Measurements from ENCODE around the gene KCNE4.
A peak's percentile ranks its signal among the peaks of the same experiment; 100 is the strongest.

KCNE4 gene

DNA sequence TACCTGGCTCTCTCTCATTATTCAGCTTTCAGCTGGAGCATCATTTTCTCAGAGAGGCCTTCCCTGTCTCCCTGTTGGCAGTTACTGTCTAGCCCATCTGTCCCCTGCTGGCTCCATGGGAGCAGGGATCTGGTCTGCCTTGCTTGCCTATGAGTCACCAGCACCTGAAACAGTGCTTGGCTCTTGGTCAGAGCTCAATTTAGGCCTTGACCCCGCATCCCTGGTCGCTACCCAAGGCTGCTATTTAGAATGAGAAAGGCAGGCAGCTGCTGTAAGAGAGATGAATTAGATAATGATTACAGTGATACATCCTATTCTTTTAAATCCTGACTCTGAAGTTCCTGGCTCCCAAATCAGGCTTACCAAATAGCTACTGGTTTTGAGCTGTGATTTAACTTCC lies 32.9 kb downstream of the KCNE4 start:
- DNase-seq (ENCODE audit: low read depth, low spot score): no peak

DNA sequence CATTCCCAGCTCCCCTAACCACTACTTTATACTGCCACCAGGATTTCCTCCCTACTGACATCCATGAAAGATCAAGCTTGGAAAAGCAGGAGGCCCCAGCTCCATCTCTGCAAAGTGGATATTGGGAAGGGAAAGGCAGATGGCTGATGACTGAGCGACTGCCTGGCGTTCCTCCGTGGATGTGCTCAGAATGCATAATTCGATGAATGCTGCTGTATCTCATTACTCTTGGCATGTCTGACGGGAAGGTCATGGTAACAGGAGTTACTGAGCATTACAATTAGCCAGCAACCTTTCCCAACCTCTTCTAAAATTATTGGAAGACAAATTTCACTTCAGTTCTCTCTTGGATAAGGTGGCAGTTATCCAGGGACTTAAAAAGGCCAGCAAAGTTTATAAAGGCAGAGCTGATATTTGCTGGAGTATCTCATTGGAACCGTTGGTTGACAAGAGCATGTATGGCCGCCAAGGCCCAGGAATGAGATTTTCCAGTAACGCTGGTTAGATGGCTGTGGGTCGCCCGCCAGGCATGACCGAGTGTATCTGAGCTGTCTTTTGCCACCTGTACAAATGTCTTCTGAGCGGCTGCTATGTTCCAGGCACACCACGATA lies 34.5 kb downstream of the KCNE4 start:
- no peak for DNase-seq (ENCODE audit: low read depth, low spot score)

DNA sequence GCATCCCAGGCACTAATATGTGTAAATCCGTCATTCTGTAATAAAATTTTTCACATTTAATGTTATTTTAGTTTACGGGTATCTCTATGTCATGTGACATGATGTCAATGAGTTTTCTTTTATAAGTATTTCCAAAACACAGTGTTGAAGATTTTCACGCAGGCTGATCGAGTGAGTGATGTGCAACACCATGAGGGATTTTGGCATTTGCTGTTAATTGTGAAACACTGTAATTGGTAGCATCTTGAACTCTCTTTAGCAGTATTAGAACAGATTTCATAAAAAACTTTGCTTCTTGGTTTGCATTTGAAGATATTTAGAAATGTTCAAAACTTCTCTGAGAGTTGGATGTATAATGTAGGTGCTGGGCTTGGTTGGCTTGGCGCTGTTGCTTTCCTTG lies 35.5 kb downstream of the KCNE4 start:
- DNase-seq (ENCODE audit: low read depth, low spot score): no peak

DNA sequence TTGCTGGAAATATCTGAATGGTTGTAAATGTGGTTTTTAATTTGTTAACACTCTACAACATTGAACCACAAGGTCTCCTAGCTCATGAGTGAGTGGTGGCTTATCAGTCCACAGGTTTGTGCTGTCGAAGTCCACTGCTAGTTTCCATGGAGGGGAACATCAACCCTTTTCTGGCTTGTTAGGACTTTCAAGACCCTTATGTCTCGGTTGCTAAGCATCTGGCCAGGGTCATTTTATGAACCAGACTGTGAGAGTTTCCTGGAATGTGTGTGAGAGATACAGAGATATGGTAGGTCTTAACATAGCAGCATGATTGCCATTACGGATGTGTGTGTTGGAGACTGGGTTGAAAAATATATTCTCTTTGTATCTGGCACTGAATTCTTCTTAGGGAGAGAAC lies 36.9 kb downstream of the KCNE4 start:
- no peak for DNase-seq (ENCODE audit: low read depth, low spot score)

DNA sequence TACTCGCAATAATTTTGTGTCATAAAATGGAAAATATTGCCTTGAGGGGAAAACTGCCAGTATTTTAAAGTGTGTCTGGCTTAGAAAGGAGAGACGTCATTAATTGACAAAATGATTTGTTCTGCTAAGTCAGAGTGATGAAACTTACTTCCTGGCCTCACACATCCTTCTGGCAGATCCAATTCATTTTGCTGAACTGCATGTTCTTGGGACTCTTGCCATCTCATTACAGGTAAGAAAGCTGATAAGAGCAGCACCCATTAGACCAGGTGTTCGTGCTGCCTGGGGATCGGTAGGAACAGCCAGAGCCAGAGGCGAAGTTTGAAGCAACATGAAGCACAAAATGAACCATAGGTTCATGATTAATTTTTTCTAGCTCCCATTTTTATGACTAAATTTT lies 38.0 kb downstream of the KCNE4 start:
- no peak for DNase-seq (ENCODE audit: low read depth, low spot score)

DNA sequence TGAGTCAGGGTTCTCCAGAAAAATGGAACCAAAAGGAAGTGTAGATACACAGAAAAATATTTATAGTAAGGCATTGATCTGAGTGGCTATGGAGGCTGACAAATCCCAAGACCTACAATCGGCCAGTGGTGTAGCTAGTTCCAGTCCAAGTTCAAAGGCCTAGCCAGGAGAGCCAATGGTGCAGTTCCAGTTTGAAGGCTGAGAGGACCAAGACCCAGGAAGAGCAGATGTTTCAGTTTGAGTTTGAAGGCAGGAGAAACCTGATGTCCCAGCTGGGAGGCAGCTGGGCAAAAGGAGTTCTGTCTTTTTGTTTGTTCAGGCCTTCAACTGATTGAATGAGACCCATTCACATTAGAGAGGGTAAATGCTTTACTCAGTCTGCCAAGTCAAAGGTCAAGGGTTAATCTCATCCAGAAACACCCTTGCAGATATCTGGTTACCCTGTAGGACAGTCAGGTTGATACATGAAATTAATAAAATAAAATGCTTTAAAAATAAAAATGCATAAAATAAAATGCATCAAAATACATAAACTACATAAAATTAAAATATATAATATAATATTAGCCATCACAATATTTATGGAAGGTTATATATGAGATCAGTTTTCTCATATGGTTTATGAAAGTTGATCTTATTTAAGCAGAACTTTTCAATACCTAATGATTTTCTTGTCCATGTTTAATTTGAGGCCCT lies 38.7 kb downstream of the KCNE4 start:
- no peak for DNase-seq (ENCODE audit: low read depth, low spot score)

DNA sequence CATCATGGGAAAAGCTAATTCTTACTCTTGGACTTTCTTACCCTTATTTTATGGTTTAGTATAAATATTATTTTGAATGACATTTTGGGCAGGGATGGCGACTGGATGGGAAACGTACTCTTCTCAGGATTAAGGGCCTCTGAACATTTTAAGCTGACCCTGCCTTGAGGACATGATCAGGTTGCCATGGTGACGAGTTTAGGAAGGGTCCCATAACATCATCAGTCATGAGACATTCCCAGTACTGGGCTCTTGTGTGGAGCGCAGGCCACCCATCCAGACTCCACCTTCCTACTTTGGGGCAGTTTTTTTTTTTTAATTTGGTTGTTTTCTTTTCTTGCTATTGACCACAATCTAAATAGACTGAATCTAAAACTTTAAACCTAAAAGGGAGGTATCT lies 40.7 kb downstream of the KCNE4 start:
- DNase-seq (ENCODE audit: low read depth, low spot score): no peak

DNA sequence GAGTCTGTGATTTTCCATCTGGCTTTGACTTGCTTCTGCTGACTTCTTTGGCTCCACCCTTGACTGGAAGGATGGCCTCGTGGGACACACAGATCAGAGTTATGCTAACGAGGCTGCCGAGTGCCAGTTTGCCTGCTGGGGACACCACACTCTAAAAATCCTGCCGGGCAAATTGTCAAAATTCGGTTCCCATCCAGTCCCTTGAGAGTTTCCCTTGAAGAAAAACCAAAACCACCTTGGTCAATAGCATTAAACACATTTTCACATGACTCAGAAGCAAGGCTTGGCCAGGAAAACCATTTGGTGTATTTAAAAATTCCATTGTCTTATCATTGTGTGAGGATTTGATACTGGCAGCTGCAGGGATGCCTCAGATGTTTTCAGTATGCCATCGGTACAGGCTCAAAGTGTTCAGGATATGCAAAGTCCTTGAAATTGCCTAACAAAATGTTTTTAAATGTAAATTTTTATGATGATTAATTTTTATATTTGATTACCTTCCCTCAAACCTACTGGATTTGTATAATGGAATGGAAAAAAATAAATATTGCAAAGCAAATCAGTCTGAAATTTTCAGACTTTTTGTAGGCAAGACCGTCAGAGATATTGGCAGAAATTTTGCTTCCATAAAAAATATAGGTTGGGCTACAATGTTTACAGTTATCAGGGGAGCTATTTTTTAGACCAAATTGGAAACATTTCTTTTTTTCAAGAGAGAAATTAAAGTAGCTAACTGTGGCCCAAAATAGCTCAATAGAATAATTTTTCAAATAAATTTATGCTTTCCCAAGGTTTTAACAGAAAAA lies 41.6 kb downstream of the KCNE4 start:
- no peak for DNase-seq (ENCODE audit: low read depth, low spot score)

DNA sequence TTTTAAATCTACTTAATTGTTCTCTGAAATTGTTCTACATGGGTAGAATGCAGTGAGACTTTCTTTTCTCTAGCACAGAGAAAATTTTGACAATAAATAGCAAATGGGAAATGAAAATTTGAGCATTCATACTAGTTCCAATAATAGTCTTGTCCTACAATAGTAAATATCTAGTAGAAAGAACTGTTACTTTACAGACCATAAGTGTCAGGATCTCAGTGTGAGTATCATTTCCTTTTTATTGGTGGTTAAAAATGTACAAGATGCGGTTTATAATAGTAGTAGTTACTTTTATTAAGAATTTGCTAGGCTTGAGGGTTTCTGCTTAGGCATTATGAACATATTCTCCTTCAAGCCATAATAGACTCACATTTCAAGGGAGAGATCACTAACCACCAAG lies 43.2 kb downstream of the KCNE4 start:
- no peak for DNase-seq (ENCODE audit: low read depth, low spot score)

DNA sequence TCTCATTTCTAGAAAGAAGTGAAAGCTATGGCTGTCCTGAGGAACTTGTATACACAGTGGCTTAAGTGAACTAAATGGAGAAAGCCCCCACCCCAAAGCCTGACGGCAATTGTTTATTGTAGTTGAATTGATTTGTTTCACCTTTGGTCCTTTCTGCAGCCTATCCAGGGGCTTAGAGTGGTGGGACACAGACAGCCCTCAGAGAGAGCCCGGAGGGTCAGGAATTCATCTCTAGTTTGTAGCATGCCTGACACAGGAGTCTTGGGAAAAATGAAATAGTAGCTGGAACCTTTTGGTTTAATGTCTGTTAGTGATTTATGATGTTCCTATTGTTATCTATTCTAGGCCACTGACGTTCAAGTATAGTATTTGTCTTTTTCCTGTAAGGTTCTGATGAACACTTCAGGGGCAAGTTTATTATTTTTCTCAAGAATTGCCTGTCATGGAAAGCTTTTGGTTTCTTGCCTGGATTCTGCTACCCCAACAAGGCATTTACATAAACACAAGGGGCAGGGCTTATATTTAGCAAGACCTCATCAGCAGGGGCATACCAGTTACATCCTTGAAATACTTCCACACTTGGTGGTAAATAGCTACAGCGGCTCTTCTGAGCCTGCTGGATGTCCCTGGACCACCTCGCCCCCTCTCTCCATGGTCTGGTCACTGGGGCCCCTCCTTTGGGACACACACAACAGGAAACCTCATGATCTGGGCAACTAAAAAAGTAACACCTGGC lies 44.4 kb downstream of the KCNE4 start:
- no peak for DNase-seq (ENCODE audit: low read depth, low spot score)

DNA sequence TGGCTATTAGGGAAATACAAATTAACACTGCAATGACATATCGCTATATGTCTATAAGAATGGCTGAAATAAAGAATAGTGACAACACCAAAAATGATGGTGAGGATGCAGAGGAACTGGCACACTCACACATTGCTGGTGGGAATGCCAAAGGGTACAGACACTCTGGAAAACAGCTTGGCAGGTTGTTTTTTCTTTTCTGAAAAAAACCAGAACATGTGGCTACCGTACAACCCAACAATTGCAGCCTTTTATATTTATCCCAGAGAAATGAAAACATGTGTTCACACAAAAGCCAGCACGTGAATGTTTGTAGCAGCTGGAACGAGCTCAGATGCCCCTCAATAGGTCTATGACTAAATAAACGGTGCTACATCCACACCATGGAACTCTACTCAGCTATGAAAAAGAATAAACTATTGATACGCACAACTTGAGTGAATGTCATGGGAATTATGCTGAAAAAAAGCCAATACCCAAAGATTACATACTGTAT lies 45.9 kb downstream of the KCNE4 start:
- DNase-seq (ENCODE audit: low read depth, low spot score): no peak

DNA sequence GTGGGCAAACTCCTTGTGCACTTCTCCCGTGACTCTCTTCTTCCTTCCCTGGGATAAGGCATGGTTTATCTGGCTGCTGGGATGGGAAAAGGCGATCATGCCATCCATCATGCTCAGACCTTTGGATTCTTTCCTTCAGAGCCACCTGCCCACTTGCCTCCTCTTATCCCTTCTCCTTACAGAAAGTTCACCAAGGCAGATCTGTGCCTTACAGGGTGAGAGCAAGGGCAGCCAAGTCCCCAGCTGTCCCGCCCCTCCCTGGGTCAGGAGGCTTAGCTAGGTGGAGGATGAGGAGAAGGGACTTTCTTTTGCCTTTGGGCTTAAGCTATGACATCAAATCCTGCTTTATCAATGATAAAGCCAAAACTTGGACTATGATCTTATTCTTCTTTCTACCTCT lies 47.6 kb downstream of the KCNE4 start:
- DNase-seq (ENCODE audit: low read depth, low spot score): no peak

DNA sequence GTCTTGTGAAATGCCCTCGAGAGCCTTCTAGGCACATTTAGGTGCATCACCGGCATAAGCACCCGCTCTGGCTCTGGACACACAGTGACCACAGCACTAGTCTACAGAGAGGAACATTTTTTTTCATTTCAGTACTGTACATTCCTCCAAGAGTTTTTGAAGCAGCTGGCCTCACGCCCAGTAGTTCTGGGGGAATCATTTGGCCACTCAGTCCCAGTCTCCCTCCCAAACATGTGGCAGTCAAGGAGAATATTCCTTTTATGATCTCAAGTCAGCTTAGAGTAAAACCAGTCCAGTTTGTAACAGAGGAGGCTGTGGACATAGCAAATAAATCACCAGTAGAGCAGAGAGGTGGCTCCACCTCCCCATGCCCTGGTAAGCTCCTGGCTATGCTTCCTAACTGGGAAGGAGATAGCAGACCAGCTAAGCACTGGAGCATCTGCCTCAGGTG lies 48.1 kb downstream of the KCNE4 start:
- DNase-seq (ENCODE audit: low read depth, low spot score): no peak

DNA sequence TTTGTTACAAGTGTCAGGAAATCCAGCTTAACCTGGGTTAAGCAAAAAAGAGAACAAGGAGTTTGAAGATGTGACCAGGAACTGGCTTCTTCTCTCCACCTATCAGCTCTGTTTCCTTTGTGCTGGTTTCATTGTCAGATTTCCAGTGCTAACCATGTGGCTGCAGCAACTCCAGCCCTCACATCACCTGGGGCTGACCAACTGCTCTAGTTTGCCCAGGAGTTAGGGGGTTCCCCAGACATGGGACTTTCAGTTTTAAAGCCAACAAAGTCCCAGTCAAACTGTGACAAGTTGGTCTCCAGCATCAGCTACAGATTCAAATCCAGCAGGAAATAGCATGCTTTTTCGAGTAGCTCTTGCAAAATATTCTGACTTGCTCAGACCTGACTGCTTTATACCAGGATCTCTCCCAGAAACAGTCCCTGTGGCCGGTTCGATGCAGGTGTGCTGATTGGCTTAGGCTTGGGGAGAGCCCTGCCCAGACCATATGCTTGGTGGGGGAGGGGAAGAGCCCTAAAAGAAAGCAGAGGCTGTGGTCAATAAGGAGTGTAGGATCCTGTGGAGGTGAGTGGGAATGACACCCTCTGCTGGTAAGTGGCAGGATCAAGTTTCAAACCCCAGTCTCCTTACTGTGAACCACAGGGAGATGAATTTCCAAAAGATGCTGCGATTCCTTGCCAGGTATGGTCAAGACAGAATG lies 49.5 kb downstream of the KCNE4 start:
- DNase-seq (ENCODE audit: low read depth, low spot score): peak; percentile 92

DNA sequence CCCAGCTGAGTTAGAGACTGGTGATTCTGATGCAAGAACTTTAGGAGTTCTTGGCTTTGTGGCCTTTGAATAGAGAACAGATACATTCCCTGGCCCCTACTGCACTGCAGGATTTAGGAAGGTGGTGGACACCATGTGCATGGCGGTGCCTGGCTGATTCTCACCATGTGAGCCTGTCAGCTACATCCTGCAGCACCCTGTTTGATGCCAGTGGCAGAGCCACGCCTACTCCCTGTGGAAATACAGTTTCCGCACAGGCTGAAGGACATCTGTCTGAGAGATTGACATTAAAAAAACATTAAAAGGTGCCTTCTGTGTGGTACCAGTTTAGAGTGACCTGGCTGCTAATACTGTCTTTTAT lies 50.0 kb downstream of the KCNE4 start:
- no peak for DNase-seq (ENCODE audit: low read depth, low spot score)

DNA sequence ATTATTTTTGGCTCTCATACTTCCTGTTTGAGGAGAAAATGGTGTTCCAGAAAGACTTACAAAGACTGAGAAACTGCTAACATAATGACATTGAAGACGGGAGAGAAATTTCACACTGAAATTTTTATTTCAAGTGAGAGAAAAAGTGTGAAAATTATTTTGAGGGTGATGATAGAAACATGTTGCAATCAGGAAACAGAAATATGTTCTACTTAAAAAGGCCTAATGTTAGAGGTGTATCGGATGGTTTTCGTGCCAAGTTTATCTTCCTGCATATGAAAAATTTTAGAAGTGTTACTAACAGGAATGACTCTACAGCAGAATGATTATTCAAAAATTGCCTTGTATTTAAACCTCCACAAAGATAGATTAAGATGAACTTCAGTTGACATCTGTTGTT lies 50.5 kb downstream of the KCNE4 start:
- no peak for DNase-seq (ENCODE audit: low read depth, low spot score)

DNA sequence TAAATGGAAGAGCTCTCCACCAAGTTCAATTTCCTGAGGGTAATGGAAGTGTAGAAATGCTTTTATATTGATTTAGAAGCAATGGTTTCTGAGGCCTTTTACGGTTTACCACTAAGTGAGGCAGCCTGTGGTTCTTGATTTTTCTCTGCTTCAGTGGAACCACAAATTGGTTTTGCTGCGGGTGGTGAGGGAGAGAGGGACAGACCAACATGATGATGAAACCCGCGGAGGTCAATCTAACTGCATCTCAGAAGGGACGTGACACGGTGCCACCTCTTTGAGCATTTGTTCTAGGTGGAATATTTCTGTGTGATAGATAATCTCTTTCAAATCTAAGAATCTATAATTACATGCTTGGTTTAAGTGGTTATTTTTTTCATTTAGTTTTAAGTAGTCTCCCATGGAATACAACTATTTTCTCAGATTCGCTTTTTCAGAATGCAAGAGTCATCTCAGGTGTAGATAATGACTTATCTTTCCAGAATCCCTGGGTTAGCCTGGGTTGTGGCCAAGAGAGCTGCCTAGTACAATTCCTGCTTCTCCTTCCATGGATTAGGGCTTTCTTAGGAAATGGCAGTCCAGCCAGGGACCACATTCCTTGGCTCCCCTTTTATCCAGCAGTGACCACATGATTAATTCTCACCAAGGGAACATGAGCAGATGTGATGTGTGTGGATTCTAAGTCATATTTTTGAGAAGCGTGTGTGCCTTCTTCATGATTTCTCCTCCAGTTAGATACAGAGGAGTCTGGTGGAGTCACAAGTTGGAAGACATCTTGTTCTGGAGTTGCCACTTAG lies 52.5 kb downstream of the KCNE4 start:
- DNase-seq (ENCODE audit: low read depth, low spot score): no peak

Measured in iPS DF 19.7 (cell line).